ENCODE data around the gene MOGAT3.

MOGAT3 gene

DNA sequence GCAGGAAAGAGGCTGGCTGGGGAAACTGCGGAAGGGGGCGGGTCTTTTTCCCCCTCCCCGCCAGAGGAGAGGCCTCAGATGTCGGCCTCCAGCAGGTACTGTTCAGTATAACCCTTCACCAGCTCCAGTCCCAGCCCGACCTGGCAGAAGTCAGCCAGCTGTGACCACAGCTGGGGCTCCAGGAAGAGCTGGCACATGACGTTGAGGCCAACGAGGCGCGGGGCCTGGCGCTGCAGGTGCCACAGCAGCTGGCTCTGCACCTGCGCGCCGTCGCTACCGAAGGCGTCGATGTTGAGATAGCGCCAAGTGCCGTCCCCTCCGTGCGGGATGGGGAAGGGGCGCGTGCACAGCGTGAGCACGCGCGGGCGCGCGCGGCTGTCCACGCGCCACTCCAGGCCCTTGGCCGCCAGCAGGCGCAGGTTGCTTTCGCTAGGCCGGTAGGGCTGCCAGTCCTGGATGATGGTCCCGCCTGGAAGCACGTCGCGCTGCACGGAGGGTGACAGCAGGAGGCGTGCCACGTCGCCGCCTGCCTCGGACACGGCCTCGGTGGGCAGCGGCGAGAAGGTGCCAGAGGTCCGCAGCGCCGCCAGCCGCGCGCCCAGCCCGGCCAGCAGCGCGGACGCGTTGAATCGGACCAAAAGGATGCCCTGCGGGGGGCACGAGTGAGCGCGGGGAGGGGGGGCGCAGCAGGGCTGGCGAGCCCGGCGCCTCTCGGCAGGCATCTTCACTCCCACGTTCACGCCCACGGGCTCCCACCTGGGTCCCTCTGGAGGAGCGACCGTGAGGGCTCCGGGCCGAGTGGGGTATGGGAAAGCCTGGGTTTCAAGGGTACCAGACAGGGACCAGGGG, 28.6 kb downstream of the MOGAT3 start:
- no peak for DNase-seq (ENCODE audit: low read depth)

DNA sequence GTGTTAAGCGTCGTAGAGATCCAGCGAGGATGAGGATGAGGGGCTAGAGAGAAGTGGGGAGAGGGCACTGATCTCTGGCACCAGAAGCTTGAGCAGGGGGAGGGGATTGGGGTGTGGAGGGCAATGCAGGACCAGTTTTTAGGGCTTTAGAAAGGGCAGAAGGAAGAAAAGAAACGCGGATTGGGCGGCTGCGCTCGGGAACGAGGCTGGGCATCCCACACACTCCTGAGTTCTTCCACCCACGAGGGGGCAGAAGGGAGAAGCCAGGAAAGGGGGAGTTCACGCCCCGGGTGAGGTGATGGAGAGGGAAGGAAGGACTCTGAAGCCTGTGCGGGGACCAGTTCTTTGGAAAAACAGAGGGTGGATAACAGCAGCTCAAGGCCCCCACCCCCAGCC, 29.4 kb downstream of the MOGAT3 start:
- no peak for DNase-seq (ENCODE audit: low read depth)

DNA sequence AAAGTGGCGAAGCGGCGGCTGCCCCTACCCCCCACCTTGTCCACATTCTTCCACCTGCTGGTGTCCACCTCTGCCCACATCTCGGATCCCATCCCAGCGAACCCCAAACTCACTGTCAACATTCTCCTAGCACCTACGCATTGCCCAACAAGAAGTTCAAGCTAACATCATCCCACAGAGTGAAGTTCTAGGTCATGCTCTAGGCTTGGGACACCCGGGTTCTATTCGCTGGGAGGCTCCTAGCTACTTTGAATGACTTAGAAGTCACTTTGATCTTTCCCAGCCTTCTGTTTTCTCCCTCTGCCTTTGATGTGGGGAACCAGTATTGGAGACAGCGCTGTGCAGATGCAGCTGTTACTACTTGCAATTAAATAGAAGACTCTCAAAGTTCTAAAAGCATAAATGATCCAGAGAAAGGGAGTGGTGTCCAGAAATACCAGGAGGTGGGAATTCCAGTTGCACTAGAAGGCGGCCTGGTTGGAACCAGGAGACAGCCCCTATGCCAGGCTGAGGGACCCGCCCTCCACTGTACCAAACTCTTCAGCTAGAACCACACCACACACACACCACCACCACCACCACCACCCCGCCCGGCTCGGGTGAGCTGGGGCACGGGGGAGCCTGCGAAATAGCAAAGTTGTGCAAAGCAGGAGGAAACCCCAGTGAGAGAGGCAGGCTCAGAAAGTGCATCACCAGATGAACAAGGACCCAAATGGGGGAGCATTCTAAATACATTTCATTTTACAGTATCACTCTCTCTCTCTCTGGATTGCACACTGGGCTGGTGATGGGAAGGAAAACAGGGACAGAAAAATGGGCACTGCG, 30.0 kb downstream of the MOGAT3 start:
- no peak for DNase-seq (ENCODE audit: low read depth)

DNA sequence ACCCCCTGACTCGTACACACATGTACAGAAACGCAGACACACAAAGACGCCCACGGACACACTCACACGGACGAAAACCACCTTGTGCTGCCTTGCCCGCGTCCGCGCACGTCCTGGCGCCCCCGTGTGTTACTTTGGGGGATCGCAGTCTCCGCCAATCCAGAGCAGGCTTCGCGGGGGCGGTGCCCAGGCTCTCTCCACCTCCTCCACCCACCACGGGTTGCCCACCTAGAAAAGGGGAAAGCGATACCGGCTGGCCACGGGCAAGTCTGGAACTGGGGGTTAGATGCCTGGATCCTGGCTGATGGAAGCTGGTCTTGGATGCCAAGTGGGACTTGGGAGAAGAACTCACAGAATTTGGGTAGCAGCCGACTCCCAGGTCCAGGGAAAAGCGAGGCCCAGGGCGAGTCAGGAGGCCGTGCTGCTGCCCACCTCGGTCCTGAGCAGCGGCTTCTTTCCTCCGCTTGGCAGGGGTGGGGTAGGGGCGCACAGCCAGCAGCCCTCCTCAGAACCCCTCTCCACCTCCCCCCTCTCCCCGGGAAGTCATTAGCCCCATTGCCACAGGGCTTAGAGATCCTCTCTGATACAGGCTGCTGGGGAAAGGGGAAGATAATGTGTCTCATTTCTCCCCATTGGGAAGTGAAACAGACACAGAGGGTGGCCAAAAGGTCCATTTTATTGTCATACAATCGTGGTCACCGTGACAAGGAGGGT, 30.8 kb downstream of the MOGAT3 start:
- DNase-seq (ENCODE audit: low read depth) = peak; percentile 64

- DNase-seq (ENCODE audit: low read depth) = no peak
Observed at GRCh38 chr7:101169110-101169837, 31.6 kb downstream of the MOGAT3 start.

DNA sequence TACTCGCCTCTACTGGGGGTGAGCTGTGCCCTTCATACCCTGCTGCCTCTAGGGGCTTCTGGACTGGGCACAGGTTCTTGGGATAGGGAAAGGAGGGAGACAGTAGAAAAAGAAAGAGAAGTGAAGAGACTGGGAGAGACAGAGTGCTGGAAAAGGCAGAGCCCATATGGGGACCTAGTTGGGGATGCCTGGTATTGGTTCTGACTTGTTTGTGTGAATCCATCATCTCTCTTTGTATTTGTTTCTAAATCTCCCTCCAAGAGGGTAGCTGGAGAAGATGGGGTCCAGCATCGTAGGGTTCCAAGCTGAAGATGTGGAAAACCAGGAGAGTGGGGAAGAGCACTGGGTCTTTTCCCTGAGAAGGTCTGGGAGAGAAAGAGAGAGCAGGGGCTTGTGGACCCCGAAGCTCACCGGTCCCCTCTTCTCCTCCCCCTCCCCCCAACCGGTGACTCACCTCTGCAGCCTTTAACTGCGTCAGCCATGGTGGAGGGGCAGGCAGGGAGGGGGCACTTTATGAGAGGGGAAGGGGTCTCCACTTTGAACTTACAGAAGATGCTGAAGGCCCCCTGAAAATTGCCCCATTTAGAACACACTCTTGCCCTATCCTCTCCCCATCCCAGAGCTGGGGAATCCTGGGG, 32.3 kb downstream of the MOGAT3 start:
- DNase-seq (ENCODE audit: low read depth) = no peak

DNA sequence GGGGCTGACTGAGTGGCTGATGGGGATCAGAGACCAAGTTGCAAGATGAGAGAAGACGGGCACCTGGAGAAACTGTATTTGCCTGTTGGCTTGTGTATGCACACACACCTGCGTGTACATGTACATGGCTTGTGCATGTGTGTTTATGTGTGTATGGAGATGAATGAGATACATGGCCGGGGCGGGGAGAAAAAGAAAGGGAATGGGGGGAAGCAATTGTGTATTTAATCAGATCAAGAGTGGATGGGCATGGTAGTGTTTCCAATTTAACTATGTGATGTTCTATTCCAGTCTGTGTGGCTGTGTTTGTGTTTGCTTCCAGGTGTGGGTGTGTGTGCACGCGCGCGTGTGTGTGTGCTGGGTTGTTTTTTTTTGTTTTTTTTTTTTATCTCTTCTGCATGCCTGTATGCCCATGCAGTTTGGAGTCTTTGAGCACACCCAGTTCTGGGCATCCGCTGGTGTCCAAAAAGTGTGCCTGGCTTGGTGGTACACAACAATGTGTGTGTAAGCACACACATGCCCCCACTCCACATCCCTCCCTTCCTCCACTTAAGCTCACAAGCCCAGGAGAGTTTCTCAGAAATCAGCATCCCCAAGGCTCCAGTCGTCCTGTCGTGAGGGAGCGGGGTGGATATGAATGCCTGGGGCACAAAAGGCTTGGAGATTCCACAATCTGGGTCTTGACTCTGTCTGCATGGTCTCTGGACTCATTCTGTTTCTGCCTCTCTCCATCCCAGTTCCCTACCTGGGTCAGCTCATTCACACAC, 33.0 kb downstream of the MOGAT3 start:
- DNase-seq (ENCODE audit: low read depth) = no peak

DNA sequence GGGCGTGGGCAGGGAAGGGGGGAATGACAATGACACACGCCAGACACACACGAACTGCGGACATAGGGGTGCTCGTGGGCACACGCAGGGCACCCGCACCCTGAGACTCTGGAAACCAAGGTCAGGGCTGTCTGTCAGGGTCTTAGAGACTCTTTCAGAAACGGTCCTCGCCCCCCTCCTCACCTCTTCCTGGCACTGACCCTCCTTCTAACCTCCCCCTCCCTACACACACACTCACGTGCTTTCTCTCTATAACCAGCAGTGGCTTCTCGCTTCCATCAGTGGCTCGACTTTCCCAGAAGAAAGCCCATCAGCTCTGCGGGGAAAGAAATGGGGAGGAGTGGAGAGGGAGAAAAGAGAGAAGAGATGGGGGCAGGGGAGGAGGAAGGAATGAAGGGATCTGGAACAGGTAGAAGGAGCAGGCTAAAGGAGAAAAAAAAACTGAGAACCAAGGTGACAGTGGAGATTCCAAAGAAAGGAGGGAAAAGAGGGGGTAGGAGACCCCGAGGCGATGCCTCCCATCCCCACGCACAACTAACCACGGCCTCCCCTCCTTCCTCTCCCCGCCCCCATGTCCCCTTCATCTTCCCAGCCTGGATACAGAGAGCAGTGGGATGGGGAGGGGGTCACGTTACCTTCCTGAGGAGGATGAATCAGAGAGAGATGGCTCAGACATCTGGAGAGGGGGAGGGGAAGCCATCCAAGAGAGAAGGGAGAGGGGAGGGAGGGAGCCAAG, 33.8 kb downstream of the MOGAT3 start:
- no peak for DNase-seq (ENCODE audit: low read depth)

- DNase-seq (ENCODE audit: low read depth) = no peak
Observed at GRCh38 chr7:101166648-101166908, 34.3 kb downstream of the MOGAT3 start.

- no peak for DNase-seq (ENCODE audit: low read depth)
Observed at GRCh38 chr7:101165958-101166647, 34.7 kb downstream of the MOGAT3 start.

DNA sequence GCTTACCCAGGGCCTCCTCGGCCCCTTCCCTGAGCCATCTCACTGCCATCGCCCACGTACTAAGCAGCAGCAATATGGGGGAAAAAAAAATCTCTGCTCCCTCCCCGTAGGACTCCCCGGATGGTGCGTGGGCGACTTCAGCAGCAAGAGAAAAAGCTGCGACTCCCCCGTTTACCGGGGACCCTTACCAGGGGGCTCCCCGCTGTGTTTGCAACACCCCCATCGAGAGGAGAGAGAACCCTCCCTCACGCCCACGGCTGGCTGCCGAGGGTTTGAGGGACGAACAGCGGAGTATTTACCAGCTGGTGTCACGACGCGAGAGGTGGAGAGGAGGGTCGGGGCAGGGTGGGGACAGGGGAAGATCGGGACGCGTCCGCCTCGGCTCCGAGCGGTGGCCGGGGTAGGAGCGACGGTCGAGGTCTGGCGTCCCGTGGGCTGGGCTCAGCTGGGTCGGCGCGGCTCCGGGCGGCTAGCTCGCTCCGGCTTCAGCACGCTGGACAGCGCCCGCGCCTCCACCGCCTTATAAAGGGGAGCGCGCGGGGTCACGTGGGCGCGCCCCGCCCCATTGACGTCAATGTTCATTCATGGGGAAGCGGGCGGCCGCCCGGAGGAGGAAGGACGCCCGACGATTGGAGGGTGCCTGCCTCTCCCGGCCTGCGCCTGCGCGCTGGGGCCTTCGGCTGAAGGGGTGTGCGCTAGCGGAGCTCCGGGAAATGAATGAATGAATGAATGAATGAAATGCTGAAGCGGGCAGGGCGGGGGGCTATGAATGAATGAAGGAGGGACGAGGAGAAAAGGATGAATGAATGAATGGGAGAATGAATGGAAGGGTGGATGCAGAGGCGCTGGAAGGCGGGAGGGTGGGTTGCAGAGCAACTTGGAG, 35.5 kb downstream of the MOGAT3 start, which contains the start of gene VGF:
Gene VGF (minus strand): TSS at position 495 of the 883 bp plus-strand sequence. CDS start 726 bp downstream, outside the sequence.
- DNase-seq (ENCODE audit: low read depth) = peak; percentile 87

- no peak for DNase-seq (ENCODE audit: low read depth)
Observed at GRCh38 chr7:101164071-101164840, 36.6 kb downstream of the MOGAT3 start.

GRCh38 chr7:101163279-101164070, 37.4 kb downstream of the MOGAT3 start:
- DNase-seq (ENCODE audit: low read depth) = no peak

GRCh38 chr7:101162551-101163278, 38.1 kb downstream of the MOGAT3 start:
- DNase-seq (ENCODE audit: low read depth) = no peak

GRCh38 chr7:101161692-101162471, 39.0 kb downstream of the MOGAT3 start:
- no peak for DNase-seq (ENCODE audit: low read depth)

Measured in T follicular helper cell (primary cell).